ENCODE data around the gene RNASE2. TPM values are rescaled to one million over a fixed set of nuclear protein-coding genes. Genes with fewer than 3 reads are reported as not detected.
"Not testable (repeated sequence)": the region's sequence is repeated elsewhere in the genome, so short reads cannot be mapped to it uniquely, and the experiment has no call there.

The RNASE2 gene
- total RNA-seq, 1 experiment from 2014 or later, result not detected

DNA sequence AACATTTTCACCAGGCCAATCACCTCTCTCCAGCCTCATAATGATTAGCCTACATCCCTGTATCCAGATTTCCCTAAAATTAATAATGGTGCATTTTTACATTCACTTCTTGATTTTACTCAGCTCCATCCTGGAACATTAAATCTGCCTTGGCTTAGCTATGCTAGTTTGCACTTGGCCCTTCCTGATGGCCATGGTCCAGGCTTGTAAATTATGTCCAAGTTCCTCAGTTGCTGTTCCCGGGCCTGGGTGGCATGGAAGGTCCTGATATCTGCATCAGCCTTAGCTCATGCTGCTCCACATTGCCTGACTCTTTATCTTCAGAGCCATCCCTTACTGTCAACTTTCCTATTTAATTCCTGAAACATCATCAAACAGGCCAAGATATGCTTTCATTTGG is 23.4 kb downstream of the RNASE2 start (continued):
- no peak for TF ChIP-seq ZNF423 (CRISPR knock-in tag; IDR thresholded peaks at IDR 0.05)

DNA sequence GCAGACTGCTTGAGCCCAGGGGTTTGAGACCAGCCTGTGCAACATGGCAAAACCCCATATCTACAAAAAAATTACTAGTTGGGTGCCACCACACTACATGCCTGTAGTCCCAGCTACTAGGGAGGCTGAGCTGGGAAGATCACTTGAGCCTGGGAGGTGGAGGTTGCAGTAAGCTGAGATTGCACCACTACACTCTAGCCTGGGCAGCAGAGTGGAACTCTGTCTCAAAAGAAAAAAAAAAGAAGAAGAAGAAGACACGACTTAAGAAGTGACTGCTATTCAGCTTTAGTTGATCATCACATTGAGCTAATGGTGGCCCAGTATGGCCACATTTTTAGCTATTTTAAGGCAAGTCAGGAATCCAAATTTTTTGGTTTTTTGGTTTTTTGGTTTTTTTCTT is 25.6 kb downstream of the RNASE2 start:
- POLR2A ChIA-PET, result no interaction called here
- peaks cover 11% of the 10 kb centered on the region for H3K27me3 Mint-ChIP-seq (ENCODE audit: low read depth)
- H3K4me1 Mint-ChIP-seq, result no peaks in the 10 kb centered on the region
- H3K36me3 Mint-ChIP-seq, result no peaks in the 10 kb centered on the region
- H3K4me3 Mint-ChIP-seq, result no peak overlapping the region
- no peaks in the 10 kb centered on the region for H3K9me3 Mint-ChIP-seq
- TF ChIP-seq CREB1 (CRISPR knock-in tag; IDR thresholded peaks at IDR 0.05) (no peak), RORB (CRISPR knock-in tag; IDR thresholded peaks at IDR 0.05) (no peak), TP53 (CRISPR knock-in tag; IDR thresholded peaks at IDR 0.05) (no peak), MXD4 (CRISPR knock-in tag; IDR thresholded peaks at IDR 0.05; ENCODE audit: borderline replicate concordance) (no peak)
- TF ChIP-seq, protein P1, sequence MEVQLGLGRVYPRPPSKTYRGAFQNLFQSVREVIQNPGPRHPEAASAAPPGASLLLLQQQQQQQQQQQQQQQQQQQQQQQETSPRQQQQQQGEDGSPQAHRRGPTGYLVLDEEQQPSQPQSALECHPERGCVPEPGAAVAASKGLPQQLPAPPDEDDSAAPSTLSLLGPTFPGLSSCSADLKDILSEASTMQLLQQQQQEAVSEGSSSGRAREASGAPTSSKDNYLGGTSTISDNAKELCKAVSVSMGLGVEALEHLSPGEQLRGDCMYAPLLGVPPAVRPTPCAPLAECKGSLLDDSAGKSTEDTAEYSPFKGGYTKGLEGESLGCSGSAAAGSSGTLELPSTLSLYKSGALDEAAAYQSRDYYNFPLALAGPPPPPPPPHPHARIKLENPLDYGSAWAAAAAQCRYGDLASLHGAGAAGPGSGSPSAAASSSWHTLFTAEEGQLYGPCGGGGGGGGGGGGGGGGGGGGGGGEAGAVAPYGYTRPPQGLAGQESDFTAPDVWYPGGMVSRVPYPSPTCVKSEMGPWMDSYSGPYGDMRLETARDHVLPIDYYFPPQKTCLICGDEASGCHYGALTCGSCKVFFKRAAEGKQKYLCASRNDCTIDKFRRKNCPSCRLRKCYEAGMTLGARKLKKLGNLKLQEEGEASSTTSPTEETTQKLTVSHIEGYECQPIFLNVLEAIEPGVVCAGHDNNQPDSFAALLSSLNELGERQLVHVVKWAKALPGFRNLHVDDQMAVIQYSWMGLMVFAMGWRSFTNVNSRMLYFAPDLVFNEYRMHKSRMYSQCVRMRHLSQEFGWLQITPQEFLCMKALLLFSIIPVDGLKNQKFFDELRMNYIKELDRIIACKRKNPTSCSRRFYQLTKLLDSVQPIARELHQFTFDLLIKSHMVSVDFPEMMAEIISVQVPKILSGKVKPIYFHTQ (CRISPR knock-in tag; IDR thresholded peaks at IDR 0.05), result no peak
- TF ChIP-seq, protein P2, sequence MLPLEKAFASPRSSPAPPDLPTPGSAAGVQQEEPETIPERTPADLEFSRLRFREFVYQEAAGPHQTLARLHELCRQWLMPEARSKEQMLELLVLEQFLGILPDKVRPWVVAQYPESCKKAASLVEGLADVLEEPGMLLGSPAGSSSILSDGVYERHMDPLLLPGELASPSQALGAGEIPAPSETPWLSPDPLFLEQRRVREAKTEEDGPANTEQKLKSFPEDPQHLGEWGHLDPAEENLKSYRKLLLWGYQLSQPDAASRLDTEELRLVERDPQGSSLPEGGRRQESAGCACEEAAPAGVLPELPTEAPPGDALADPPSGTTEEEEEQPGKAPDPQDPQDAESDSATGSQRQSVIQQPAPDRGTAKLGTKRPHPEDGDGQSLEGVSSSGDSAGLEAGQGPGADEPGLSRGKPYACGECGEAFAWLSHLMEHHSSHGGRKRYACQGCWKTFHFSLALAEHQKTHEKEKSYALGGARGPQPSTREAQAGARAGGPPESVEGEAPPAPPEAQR (CRISPR knock-in tag; IDR thresholded peaks at IDR 0.05), result no peak
- TF ChIP-seq, protein P3, sequence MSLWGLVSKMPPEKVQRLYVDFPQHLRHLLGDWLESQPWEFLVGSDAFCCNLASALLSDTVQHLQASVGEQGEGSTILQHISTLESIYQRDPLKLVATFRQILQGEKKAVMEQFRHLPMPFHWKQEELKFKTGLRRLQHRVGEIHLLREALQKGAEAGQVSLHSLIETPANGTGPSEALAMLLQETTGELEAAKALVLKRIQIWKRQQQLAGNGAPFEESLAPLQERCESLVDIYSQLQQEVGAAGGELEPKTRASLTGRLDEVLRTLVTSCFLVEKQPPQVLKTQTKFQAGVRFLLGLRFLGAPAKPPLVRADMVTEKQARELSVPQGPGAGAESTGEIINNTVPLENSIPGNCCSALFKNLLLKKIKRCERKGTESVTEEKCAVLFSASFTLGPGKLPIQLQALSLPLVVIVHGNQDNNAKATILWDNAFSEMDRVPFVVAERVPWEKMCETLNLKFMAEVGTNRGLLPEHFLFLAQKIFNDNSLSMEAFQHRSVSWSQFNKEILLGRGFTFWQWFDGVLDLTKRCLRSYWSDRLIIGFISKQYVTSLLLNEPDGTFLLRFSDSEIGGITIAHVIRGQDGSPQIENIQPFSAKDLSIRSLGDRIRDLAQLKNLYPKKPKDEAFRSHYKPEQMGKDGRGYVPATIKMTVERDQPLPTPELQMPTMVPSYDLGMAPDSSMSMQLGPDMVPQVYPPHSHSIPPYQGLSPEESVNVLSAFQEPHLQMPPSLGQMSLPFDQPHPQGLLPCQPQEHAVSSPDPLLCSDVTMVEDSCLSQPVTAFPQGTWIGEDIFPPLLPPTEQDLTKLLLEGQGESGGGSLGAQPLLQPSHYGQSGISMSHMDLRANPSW (CRISPR knock-in tag; conservative IDR thresholded peaks at IDR 0.05; ENCODE audit: low read depth), result no peak
- CTCF ChIA-PET, result interaction anchor here (0.7 to 4.4 kb wide), 4 partner anchors 9 to 321 kb away, joined by 3 to 40 read pairs (median 4); no protein-coding TSS in a partner anchor
- H3K27ac Mint-ChIP-seq, result no peak overlapping the region
- ATAC-seq (no peak), DNase-seq (ENCODE audit: low spot score) (no peak)

DNA sequence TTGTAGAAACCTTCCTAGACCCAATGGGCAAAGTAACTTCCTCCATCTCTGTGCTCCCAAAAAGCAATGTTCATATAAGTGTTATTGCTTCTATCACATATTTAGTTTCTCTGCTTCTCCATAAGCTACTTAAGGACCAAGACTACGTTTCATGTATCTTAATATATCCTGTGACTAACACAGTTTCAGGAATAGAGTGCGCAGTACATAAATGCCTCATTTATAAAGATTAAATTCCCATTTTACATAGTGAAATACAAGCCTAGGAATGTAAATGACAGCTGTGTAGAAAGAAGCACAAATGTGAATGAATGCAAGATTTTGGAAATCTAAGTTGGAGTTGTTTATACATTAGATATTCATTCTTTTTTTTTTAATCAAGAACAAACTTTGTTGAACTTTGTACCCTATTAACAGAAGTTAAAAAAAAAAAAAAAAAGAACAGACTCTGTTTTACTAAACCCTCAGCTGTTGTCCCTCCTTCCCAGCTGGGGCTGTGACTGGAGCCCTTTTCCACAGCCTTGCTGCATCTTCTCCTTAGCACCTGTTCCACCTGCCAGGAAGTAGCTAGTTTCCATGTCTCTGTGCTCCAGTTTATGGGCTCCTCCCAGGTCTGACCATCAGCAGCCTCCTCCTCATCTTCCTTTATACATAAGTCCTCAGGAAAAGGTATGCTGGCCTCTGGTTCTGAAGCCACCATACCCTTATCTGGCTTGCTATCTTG is 27.5 kb downstream of the RNASE2 start:
- Mint-ChIP-seq H3K27ac (no peak overlapping the region), H3K4me1 (no peaks in the 10 kb centered on the region), H3K27me3 (ENCODE audit: low read depth) (peaks cover 11% of the 10 kb centered on the region), H3K9me3 (no peaks in the 10 kb centered on the region), H3K36me3 (no peaks in the 10 kb centered on the region), H3K4me3 (no peak overlapping the region)
- ChIA-PET CTCF (interaction anchor here (1.4 to 4.4 kb wide), 2 partner anchors 11 to 57 kb away, joined by 6 to 40 read pairs; no protein-coding TSS in a partner anchor), POLR2A (interaction anchor here (0.8 kb wide), 1 partner anchor 88 kb away, joined by 3 read pairs; no protein-coding TSS in a partner anchor)
- no peak for DNase-seq (ENCODE audit: low spot score)
- TF ChIP-seq, protein P4, sequence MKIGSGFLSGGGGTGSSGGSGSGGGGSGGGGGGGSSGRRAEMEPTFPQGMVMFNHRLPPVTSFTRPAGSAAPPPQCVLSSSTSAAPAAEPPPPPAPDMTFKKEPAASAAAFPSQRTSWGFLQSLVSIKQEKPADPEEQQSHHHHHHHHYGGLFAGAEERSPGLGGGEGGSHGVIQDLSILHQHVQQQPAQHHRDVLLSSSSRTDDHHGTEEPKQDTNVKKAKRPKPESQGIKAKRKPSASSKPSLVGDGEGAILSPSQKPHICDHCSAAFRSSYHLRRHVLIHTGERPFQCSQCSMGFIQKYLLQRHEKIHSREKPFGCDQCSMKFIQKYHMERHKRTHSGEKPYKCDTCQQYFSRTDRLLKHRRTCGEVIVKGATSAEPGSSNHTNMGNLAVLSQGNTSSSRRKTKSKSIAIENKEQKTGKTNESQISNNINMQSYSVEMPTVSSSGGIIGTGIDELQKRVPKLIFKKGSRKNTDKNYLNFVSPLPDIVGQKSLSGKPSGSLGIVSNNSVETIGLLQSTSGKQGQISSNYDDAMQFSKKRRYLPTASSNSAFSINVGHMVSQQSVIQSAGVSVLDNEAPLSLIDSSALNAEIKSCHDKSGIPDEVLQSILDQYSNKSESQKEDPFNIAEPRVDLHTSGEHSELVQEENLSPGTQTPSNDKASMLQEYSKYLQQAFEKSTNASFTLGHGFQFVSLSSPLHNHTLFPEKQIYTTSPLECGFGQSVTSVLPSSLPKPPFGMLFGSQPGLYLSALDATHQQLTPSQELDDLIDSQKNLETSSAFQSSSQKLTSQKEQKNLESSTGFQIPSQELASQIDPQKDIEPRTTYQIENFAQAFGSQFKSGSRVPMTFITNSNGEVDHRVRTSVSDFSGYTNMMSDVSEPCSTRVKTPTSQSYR (CRISPR knock-in tag; IDR thresholded peaks at IDR 0.05), result no peak
- TF ChIP-seq NFE2L1 (CRISPR knock-in tag; IDR thresholded peaks at IDR 0.05) (no peak), SMAD4 (CRISPR knock-in tag; IDR thresholded peaks at IDR 0.05) (no peak), EMX1 (CRISPR knock-in tag; IDR thresholded peaks at IDR 0.05) (no peak), IRF2 (CRISPR knock-in tag; IDR thresholded peaks at IDR 0.05; ENCODE audit: borderline replicate concordance, low read depth) (no peak), MYBL2 (CRISPR knock-in tag; IDR thresholded peaks at IDR 0.05) (no peak), PRRX2 (CRISPR knock-in tag; IDR thresholded peaks at IDR 0.05) (no peak), ZNF671 (CRISPR knock-in tag; IDR thresholded peaks at IDR 0.05) (no peak), ZNF232 (CRISPR knock-in tag; IDR thresholded peaks at IDR 0.05) (no peak), ETV6 (CRISPR knock-in tag; IDR thresholded peaks at IDR 0.05) (no peak), SOX15 (CRISPR knock-in tag; IDR thresholded peaks at IDR 0.05) (no peak), ESRRA (CRISPR knock-in tag; IDR thresholded peaks at IDR 0.05; ENCODE audit: borderline replicate concordance) (no peak), ELF4 (CRISPR knock-in tag; IDR thresholded peaks at IDR 0.05; ENCODE audit: low read depth) (no peak)
- TF ChIP-seq, protein P5, sequence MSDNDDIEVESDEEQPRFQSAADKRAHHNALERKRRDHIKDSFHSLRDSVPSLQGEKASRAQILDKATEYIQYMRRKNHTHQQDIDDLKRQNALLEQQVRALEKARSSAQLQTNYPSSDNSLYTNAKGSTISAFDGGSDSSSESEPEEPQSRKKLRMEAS (CRISPR knock-in tag; IDR thresholded peaks at IDR 0.05), result no peak
- no peak for ATAC-seq

DNA sequence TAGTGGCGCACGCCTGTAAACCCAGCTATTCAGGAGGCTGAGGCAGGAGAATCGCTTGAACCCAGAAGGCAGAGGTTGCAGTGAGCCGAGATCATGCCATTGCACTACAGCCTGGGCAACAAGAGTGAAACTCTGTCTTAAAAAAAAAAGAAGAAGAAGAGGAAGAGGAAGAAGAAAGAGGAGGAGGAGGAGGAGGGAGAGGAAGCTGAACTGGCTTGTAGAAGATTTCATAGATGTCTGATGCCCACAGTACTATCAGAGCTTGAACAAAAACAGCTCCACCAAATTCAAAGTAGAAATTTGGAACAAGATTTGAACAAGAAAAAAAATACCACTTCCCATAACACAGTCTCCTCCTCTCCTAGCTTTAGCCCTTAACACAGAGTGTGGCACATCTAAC is 30.4 kb downstream of the RNASE2 start:
- not testable (repeated sequence) for H3K36me3 Mint-ChIP-seq; DNase-seq (ENCODE audit: low spot score); H3K27ac Mint-ChIP-seq; H3K9me3 Mint-ChIP-seq; ATAC-seq; H3K4me3 Mint-ChIP-seq
- ChIA-PET POLR2A (interaction anchor here (0.5 kb wide), 1 partner anchor 206 kb away, joined by 4 read pairs; no protein-coding TSS in a partner anchor), CTCF (interaction anchor here (2.3 kb wide), 1 partner anchor 15 kb away, joined by 13 read pairs; no protein-coding TSS in a partner anchor)
- peaks cover 11% of the 10 kb centered on the region for H3K4me1 Mint-ChIP-seq
- H3K27me3 Mint-ChIP-seq (ENCODE audit: low read depth), result peaks cover 11% of the 10 kb centered on the region

Measured in WTC11 (cell line).